Measurements from ENCODE around the gene SUGP1. TPM values are rescaled to one million over a fixed set of nuclear protein-coding genes. Genes with fewer than 3 reads are reported as not detected.

SUGP1 gene
- total and polyA plus RNA-seq, 2 of the 13 experiments (the other 11 are each of a cell fraction or from before 2014, with no cell fraction given) = 21.6 to 25.9 TPM

DNA sequence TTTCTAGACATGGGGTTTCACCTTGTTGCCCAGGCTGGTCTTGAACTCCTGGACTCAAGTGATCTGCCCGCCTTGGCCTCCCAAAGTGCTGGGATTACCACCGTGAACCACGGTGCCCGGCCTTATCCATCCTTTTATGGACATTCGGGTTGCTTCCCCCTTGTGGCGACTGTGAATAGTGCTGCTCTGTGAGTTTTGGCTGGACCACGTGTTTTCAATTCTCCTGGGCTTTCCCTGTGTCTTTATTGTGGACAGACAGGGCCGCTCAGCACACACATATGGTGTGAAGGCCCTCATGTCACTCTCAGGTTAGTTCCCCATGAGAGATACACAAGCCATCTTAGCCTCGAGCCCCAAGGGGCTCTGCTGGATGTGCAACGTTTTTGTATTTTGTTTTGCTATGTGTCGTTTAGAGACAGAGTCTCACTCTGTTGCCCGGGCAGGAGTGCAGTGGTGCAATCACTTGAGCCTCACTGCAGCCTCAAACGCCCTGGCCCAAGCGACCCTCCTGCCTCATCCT lies 40.8 kb upstream of the SUGP1 start (continued):
- TF ChIP-seq MYC (CRISPR knock-in tag; IDR thresholded peaks at IDR 0.05; ENCODE audit: borderline replicate concordance) (peak; percentile 82; the same call in 1 of the 2 replicates), RAD21 (CRISPR knock-in tag; IDR thresholded peaks at IDR 0.05) (peak; percentile 39; the same call in 1 of the 2 replicates), ZNF331 (CRISPR knock-in tag; IDR thresholded peaks at IDR 0.05) (no peak), KDM4B (CRISPR knock-in tag; IDR thresholded peaks at IDR 0.05) (0 out of 2 replicates have a peak, but pooled peaks have one; percentile 55), DDIT3 (CRISPR knock-in tag; IDR thresholded peaks at IDR 0.05) (no peak), TARDBP (CRISPR knock-in tag; IDR thresholded peaks at IDR 0.05) (peak; percentile 66; the same call in 1 of the 2 replicates), ZNF263 (CRISPR knock-in tag; IDR thresholded peaks at IDR 0.05) (no peak), MLX (CRISPR knock-in tag; IDR thresholded peaks at IDR 0.05) (peak; percentile 53; the same call in 1 of the 2 replicates), HDAC6 (IDR thresholded peaks at IDR 0.05; ENCODE audit: low read depth, low read length) (no peak), ZFX (CRISPR knock-in tag; IDR thresholded peaks at IDR 0.05; ENCODE audit: low read depth) (peak; percentile 72), ZSCAN12 (CRISPR knock-in tag; IDR thresholded peaks at IDR 0.05) (no peak), ZNF558 (CRISPR knock-in tag; IDR thresholded peaks at IDR 0.05; ENCODE audit: borderline replicate concordance) (no peak), ZNF598 (CRISPR knock-in tag; IDR thresholded peaks at IDR 0.05; ENCODE audit: borderline replicate concordance) (no peak), TBX2 (CRISPR knock-in tag; IDR thresholded peaks at IDR 0.05; ENCODE audit: borderline replicate concordance) (peak; percentile 45; the same call in 1 of the 2 replicates), POLR2A (IDR thresholded peaks at IDR 0.05; ENCODE audit: insufficient read depth in 1 of 2, low read depth in 2 of 2, low read length in 2 of 2) (no peak), MAFK (conservative IDR thresholded peaks at IDR 0.05 in 1 of 2, IDR thresholded peaks at IDR 0.05 in 1 of 2; ENCODE audit: low read length in 2 of 2) (peak; percentile 17 to 41; a peak in 1 of 4 replicates), ZNF546 (CRISPR knock-in tag; conservative IDR thresholded peaks at IDR 0.05) (no peak), ARNTL (CRISPR knock-in tag; IDR thresholded peaks at IDR 0.05) (0 out of 2 replicates have a peak, but pooled peaks have one; percentile 19), ZNF451 (CRISPR knock-in tag; IDR thresholded peaks at IDR 0.05) (no peak), IKZF1 (IDR thresholded peaks at IDR 0.05) (no peak), ZBTB3 (CRISPR knock-in tag; IDR thresholded peaks at IDR 0.05; ENCODE audit: borderline replicate concordance, low read depth) (no peak)
- TF ChIP-seq, protein P1, sequence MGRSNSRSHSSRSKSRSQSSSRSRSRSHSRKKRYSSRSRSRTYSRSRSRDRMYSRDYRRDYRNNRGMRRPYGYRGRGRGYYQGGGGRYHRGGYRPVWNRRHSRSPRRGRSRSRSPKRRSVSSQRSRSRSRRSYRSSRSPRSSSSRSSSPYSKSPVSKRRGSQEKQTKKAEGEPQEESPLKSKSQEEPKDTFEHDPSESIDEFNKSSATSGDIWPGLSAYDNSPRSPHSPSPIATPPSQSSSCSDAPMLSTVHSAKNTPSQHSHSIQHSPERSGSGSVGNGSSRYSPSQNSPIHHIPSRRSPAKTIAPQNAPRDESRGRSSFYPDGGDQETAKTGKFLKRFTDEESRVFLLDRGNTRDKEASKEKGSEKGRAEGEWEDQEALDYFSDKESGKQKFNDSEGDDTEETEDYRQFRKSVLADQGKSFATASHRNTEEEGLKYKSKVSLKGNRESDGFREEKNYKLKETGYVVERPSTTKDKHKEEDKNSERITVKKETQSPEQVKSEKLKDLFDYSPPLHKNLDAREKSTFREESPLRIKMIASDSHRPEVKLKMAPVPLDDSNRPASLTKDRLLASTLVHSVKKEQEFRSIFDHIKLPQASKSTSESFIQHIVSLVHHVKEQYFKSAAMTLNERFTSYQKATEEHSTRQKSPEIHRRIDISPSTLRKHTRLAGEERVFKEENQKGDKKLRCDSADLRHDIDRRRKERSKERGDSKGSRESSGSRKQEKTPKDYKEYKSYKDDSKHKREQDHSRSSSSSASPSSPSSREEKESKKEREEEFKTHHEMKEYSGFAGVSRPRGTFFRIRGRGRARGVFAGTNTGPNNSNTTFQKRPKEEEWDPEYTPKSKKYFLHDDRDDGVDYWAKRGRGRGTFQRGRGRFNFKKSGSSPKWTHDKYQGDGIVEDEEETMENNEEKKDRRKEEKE (IDR thresholded peaks at IDR 0.05) = no peak
- TF ChIP-seq, protein P2, sequence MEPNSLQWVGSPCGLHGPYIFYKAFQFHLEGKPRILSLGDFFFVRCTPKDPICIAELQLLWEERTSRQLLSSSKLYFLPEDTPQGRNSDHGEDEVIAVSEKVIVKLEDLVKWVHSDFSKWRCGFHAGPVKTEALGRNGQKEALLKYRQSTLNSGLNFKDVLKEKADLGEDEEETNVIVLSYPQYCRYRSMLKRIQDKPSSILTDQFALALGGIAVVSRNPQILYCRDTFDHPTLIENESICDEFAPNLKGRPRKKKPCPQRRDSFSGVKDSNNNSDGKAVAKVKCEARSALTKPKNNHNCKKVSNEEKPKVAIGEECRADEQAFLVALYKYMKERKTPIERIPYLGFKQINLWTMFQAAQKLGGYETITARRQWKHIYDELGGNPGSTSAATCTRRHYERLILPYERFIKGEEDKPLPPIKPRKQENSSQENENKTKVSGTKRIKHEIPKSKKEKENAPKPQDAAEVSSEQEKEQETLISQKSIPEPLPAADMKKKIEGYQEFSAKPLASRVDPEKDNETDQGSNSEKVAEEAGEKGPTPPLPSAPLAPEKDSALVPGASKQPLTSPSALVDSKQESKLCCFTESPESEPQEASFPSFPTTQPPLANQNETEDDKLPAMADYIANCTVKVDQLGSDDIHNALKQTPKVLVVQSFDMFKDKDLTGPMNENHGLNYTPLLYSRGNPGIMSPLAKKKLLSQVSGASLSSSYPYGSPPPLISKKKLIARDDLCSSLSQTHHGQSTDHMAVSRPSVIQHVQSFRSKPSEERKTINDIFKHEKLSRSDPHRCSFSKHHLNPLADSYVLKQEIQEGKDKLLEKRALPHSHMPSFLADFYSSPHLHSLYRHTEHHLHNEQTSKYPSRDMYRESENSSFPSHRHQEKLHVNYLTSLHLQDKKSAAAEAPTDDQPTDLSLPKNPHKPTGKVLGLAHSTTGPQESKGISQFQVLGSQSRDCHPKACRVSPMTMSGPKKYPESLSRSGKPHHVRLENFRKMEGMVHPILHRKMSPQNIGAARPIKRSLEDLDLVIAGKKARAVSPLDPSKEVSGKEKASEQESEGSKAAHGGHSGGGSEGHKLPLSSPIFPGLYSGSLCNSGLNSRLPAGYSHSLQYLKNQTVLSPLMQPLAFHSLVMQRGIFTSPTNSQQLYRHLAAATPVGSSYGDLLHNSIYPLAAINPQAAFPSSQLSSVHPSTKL (CRISPR knock-in tag; IDR thresholded peaks at IDR 0.05) = 0 out of 2 replicates have a peak, but pooled peaks have one; percentile 16
- TF ChIP-seq, protein P3, sequence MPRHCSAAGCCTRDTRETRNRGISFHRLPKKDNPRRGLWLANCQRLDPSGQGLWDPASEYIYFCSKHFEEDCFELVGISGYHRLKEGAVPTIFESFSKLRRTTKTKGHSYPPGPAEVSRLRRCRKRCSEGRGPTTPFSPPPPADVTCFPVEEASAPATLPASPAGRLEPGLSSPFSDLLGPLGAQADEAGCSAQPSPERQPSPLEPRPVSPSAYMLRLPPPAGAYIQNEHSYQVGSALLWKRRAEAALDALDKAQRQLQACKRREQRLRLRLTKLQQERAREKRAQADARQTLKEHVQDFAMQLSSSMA (CRISPR knock-in tag; IDR thresholded peaks at IDR 0.05) = no peak
